NCI-H446 (cell line): ENCODE data around the gene ARRB2.

Experiments
- DNase-seq, 2 experiments: peaks; one replicate each; lab custom pipeline; 2025; lab: John Stamatoyannopoulos, UW

Gene ARRB2

DNA sequence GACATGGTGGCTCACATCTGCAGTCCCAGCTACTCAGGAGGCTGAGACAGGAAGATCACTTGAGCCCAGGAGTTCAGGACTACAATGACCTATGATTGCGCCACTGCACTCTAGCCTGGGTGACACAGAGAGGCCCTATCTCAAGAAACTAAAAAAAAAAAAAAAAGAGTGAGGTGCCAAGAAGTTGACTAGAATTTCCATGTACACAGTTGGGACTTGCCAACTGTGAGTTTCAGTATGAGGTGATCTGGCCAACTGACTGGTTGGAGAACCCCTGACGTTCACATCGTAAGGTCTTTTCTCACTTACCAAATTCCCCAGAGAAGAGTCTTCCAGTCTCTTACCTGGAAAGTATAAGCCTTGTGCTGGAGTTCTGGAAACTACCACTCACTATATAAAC, 17.7 kb downstream of the ARRB2 start:
- DNase-seq, result no peak

DNA sequence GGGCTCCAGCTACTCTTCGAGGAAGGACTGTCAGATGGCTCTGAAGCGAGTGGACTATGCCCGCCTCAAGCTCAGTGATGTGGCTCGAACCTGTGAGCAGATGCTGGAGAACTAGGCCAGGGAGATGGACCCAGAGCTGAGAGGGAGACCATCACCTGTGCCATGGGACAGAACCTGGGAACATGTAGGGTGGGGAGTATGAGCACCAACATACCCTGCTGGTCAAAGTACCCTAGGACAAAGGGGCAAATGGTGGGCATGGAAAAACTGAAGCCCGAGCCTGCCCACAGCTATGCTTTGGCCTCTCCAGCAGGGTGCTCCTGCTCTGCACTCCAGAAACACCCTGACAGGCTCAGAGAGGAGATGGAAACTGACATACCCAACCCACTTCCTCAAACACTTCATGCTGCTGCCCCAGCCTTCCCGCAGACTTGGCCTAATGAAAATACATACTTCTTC, 22.7 kb downstream of the ARRB2 start:
- no peak for DNase-seq

DNA sequence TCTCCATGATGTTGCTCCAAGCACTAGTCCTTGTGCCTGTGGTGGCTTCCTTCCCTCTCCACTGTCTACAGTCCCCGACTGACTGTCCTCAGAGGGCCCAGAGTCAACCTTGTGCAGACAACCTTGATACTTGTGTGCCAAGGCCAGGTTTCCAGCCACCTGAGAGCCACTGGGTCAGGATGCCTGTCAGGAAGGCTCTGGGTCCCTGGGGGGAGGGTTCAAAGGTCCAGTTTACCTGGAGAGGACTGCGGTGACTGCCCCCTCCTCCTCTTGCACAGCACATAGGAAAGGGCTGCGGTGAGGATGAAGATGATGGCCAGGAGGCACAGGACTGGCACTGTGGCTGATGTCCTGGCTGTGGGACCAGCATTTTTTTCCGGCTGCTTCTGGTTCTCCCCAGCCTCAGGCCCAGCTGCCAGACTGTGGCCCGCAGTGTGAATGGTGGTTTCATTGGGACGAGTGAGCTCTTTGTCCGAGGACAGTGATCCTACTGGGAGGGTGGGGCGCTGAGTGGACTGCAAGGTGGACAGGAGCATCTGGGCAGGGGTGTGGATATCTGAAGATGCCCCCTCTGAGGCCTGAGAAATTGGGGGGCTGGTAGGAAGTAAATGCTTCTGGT, 24.5 kb downstream of the ARRB2 start:
- DNase-seq, result no peak

DNA sequence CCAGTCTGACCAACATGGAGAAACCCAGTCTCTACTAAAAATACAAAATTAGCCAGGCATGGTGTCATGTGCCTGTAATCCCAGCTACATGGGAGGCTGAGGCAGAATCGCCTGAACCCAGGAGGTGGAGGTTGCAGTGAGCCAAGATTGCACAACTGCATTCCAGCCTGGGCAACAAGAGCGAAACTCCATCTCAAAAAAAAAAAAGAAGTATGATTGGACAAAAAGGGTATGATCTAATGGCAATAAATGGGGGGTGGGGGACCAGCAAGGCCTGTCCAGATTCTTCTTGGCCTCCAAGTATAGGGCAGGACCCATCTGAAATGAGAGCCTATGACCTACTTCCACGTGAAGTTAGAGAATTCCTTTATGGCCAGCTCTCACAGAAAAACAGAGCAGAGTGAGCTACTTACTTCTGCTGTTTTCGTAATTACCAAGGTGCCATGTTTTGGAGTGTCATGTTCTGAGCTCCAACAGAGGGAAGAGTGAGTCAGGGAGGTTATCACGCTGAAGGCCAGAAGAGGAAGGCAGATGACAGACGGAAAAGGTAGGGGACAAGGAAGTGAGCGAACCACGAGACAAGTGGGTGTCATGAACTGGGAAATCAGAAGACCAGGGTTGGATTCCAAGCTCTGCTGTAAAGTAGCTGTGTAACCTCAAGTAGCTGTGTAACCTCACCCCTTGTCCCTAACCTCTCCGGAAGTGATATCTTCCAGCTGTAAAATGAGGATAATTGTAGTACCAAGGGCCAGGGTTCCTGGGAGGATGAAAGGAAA, 25.6 kb downstream of the ARRB2 start:
- DNase-seq, result no peak

DNA sequence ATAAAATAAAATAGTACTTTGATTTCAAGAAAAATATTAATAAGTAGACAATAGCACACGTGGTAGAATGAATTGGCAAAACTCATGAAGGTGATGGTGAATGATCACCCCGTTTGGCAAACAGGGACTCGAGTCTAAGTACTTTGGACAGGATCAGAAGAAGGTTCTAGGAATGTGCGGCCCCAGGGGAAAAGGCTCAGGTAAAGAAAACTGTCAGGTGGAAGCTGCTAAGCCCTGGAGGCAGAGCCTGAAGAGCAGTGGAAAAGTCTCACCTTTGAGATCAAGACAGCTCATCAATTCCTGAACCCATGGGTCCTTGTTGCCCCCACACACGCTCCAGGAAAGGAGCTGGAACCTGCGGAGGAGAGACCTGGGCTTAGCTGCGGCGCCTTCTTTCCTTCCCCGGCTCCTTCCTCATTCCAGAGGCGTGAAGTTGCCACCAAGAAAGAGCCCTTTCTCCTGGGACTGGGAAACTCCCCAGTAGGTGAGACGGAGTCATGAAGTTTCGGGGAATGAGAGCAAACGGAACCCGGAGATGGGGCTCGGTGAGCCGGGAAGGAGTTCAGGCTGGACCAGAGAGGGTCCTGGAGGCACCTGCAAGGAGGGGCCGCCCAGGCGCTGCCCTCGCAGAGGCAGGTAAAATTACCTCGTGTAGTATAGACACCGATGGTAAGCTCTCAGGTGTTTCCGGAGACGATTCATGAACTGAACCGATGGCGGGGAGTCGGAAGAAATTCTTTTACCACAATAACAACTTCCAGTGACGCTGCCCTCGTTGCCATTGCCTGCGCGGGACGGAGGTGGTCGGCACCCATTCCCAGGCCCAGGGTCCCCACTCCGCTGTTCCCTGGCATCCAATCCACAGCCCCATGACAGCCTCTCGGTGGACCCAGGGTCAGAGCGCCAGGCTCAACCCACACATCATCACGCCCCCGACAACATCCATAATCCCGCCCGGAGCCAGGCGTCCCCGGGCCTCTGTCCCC, 28.0 kb downstream of the ARRB2 start:
- no peak for DNase-seq

DNA sequence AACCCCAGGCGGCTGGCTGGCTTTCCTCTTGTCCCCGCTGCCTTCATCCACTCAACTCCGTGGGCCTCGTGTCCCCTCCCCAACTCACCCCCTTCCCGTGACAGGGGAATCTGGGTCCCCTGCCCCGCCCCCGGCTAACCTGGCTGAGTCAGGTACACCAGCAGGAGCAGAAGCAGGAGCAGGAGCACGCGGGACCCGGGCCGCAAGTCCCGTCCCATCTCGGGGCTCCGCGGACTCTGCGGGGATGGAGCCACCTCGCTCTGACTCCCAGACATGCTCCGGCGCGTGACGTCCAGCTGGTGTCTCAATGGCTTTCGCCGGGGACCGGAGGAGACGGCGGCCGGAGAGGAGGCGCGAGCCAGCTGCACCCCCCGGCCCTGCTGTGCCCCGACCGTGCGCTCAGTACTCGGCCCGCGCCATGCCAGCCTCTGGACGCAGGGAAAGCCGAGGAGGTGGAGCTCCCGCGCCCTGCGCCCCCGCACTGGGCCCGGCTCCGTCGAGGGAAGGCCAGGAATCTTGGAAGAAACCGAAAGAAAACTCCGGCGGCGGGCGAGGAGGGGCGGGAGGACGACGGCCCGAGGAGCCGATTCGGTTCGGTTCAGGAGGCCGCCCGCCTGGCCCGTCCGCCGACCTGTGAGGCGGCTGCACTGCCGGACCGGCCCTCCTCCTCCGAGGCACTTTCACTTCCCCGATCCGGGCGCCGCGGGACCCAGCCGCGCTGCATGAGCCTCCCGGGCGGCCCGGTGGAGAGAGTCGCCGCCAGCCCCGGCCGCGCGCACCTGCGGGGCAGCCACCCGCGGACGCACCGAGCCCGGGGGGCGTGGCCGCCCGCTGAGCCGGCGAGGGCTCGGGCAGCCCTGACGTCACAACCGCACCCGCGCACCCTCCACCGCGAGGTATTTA, 28.9 kb downstream of the ARRB2 start, which contains the start of the genes CXCL16 and ZMYND15:
Gene CXCL16 (minus strand): TSS at position 807 of the 903 bp plus-strand sequence. CDS start 589 bp downstream, at position 218.
Gene ZMYND15 (plus strand): TSS at position 712 of the 903 bp plus-strand sequence. CDS start 716 bp downstream, outside the sequence.
- DNase-seq, result no peak

GRCh38 chr17:4740025-4740351, 29.6 kb downstream of the ARRB2 start:
- DNase-seq, result no peak

GRCh38 chr17:4740584-4740983, 30.2 kb downstream of the ARRB2 start:
- DNase-seq, result no peak

DNA sequence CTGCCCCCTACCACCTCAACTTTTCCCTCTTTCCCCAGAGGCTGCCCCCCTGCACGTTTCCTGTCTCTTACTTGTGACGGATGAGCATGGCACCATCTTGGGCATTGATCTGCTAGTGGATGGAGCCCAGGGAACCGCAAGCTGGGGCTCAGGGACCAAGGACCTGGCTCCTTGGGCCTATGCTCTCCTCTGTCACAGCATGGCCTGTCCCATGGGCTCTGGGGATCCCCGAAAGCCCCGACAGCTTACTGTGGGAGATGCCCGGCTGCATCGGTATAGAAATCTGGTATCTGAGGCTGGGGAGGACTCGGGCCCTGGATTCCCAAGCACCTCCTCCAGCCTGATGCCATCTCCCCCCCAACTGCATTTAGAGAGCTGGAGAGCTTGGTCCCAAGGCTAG, 31.1 kb downstream of the ARRB2 start:
- DNase-seq, result no peak

GRCh38 chr17:4742133-4742532, 31.7 kb downstream of the ARRB2 start:
- no peak for DNase-seq

DNA sequence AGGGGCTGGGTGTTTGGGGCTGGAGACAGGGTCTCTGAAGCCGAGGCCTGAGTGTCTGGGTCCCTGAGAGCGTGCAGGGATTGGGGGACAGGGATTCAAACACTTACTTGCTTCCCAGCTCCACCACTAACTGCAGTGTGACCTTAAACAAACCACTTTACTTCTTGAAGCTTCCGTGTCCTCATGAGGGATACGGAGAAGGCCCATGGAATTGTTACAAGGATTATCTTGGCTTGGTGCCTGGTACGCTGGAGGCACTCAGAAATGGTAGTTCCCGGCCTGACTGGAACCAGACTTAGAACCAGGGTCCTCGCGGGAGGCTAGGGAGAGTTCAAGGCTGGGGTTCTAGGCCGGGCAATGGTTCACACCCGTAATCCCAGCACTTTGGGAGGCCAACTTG, 32.2 kb downstream of the ARRB2 start:
- DNase-seq, result no peak

GRCh38 chr17:4743216-4743615, 32.8 kb downstream of the ARRB2 start:
- DNase-seq, result no peak

DNA sequence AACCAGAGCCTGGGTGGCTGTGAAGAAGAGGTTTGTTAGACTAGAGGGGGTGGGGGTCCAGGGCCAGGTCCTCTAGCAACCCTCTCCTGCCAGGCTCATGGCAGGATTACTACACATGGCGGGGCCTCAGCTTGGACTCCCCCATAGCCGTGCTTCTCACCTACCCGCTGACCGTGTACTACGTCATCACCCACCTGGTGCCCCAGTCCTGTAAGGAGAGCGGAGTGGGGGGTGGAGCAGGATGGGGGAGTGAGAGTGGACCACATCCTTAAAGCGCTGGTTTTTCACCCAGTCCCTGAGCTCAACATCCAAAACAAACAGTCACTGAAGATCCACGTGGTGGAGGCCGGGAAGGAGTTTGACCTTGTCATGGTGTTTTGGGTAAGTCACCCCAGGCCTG, 33.5 kb downstream of the ARRB2 start:
- DNase-seq, result no peak

GRCh38 chr17:4744999-4745969, 34.9 kb downstream of the ARRB2 start:
- no peak for DNase-seq

DNA sequence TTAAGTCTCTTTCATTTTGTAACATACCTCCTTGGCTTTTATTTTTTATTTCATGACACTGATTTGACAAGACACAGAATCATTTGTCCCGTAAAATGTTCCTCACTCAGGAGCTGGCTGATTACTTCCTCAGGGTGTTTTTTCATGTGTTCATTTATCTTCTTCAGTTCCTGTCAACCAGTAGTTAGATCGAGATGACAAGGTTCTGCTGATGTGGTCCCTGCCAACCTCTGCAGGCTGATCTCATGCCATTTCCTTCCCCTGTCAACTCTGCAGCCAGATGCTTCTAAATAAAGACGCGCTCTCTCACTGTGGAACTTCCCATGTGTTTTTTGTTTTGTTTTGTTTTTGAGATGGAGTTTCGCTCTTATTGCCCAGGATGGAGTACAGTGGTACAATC, 37.4 kb downstream of the ARRB2 start:
- no peak for DNase-seq

DNA sequence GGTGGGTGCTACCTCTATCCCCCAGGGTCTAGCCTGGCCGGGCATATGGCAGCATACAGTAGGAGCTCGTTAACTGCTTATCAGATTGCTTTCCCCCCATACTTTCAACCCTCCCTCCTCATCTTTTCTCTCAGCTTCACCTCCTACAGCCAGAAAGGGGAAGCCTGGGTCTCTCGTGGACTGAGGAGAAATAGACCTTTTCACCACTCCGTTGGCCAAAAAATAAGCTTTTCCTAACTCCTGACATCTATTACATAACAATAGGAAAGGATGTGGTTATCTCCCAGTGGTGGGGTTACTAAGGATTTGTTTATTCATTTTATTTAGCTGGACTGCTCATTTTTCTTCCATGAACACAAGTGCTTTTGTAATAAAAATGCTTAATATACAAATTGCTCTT, 38.3 kb downstream of the ARRB2 start:
- no peak for DNase-seq

DNA sequence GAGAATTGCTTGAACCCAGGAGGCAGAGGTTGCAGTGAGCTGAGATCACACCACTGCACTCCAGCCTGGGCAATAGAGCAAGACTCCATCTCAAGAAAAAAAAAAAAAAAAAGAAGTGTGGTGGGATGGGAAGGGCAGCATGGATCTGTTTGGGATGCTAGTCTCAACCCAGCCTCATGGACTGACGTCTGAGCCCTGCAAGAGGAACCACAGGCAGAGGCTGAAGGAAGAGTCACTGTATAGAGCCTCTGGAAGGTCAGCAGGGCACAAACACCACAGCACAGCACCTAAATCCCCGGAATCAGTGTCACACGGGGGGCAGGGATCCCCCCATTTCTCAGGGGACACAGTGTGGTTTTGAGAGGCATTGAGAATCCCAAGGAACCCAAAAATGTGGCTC, 40.2 kb downstream of the ARRB2 start:
- no peak for DNase-seq

- DNase-seq, result no peak
Observed at GRCh38 chr17:4751932-4752331, 41.5 kb downstream of the ARRB2 start.

DNA sequence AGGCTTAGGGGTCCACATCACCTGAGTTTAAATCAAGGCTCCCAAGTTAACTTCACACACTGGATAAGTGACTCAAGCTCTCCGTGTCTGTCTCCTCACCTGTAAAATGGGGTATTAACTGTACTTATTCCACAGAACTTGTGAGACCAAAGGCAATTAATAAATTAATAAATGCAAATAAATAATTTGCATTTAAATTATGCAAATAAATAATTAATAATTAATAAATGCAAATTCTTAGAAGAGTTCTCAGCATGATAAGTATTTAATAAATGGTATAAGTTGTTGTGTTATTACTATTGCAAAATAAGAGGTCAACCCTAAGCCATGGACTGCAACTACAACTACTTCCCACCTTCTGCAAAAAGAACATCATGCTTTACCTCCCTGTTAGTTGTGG, 43.0 kb downstream of the ARRB2 start:
- DNase-seq, result no peak

- DNase-seq, result no peak
Observed at GRCh38 chr17:4759776-4760236, 49.4 kb downstream of the ARRB2 start.
